ENCODE measurements around the gene ARL5B.
A peak's percentile ranks its signal among the peaks of the same experiment; 100 is the strongest.
"Not testable (repeated sequence)": the region's sequence is repeated elsewhere in the genome, so short reads cannot be mapped to it uniquely, and the experiment has no call there.

ARL5B gene

GRCh38 chr10:18659125-18659818 is at the start of gene ARL5B:
TSS of gene ARL5B (plus strand) at chr10:18659431. CDS start at chr10:18659638, 207 bp downstream.
- peak within 1 kb of the TSS; percentile 80 for H3K4me3 ChIP-seq (ENCODE audit: low read length)
- peak; percentile 91 for DNase-seq (ENCODE audit: low read depth)
- TF ChIP-seq, protein P1, sequence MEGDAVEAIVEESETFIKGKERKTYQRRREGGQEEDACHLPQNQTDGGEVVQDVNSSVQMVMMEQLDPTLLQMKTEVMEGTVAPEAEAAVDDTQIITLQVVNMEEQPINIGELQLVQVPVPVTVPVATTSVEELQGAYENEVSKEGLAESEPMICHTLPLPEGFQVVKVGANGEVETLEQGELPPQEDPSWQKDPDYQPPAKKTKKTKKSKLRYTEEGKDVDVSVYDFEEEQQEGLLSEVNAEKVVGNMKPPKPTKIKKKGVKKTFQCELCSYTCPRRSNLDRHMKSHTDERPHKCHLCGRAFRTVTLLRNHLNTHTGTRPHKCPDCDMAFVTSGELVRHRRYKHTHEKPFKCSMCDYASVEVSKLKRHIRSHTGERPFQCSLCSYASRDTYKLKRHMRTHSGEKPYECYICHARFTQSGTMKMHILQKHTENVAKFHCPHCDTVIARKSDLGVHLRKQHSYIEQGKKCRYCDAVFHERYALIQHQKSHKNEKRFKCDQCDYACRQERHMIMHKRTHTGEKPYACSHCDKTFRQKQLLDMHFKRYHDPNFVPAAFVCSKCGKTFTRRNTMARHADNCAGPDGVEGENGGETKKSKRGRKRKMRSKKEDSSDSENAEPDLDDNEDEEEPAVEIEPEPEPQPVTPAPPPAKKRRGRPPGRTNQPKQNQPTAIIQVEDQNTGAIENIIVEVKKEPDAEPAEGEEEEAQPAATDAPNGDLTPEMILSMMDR (conservative IDR thresholded peaks at IDR 0.05; ENCODE audit: low read depth, low read length), result no peak

DNA sequence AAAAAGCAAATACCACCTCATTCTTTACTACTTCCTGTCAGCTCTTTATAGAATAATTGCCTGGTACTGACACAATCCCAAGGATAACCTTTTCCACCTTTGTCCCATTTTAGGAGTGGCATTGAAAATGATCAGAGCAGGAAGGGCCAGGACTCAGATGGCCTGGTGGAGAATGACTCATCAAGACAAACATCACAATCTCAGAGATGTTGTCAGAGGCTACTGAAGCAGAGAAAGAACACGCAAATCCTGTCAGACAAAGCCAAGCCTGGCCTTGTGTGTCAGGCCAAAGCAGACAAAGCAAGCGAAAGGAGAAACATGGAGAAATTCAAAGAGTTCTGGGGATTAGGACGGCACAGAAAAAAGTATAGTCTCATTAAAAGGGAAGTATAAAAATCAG is 48.7 kb upstream of the ARL5B start:
- TF ChIP-seq, protein P1 (conservative IDR thresholded peaks at IDR 0.05; ENCODE audit: low read depth, low read length), result no peak
- H3K4me3 ChIP-seq (ENCODE audit: low read length), result no peak overlapping the region
- DNase-seq (ENCODE audit: low read depth), result peak; percentile 66

DNA sequence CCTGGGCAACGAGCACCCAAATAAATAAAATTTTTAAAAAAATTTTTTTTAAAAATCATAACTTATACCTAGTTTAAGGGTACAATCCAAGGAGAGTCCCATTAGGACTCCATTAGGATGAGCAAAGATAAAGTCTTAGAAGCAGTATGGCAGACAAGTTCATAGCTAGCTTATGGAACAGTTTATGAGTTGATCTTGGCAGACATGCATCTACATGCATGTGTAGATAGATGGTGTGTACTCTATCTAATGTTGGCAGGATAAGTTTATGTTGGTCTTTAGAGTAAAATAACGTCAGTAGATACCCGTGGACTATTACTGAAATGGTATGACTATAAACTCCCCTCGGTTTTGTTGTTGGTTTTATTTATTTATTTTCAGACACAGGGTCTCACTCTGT is 48.1 kb upstream of the ARL5B start:
- TF ChIP-seq, protein P1 (conservative IDR thresholded peaks at IDR 0.05; ENCODE audit: low read depth, low read length), result no peak
- no peak overlapping the region for H3K4me3 ChIP-seq (ENCODE audit: low read length)
- no peak for DNase-seq (ENCODE audit: low read depth)

GRCh38 chr10:18615618-18616017 is 43.6 kb upstream of the ARL5B start:
- TF ChIP-seq, protein P1 (conservative IDR thresholded peaks at IDR 0.05; ENCODE audit: low read depth, low read length), result no peak
- DNase-seq (ENCODE audit: low read depth), result no peak
- no peak overlapping the region for H3K4me3 ChIP-seq (ENCODE audit: low read length)

DNA sequence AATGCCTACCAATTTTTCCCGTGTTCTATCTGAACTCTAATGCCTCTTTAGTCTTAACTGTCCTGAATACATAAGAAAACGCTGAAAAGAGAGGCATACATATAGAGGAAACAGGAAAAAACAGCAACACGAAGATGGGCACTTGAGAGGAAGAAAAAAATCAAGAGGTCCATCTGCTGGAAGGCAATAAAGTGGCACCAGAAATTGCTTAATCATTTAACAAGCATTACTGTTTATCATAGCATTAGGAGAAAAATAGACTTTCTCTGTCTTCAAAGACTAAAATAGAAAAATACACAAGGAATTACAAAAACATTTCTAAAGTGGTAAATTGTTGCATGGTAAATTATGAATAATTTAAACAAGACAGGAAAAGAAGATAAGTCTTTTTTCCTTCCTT is 42.9 kb upstream of the ARL5B start:
- TF ChIP-seq, protein P1 (conservative IDR thresholded peaks at IDR 0.05; ENCODE audit: low read depth, low read length), result no peak
- no peak for DNase-seq (ENCODE audit: low read depth)
- H3K4me3 ChIP-seq (ENCODE audit: low read length), result no peak overlapping the region

- no peak overlapping the region for H3K4me3 ChIP-seq (ENCODE audit: low read length)
- DNase-seq (ENCODE audit: low read depth), result no peak
- TF ChIP-seq, protein P1 (conservative IDR thresholded peaks at IDR 0.05; ENCODE audit: low read depth, low read length), result no peak
Measured at GRCh38 chr10:18619016-18619415, 40.2 kb upstream of the ARL5B start.

DNA sequence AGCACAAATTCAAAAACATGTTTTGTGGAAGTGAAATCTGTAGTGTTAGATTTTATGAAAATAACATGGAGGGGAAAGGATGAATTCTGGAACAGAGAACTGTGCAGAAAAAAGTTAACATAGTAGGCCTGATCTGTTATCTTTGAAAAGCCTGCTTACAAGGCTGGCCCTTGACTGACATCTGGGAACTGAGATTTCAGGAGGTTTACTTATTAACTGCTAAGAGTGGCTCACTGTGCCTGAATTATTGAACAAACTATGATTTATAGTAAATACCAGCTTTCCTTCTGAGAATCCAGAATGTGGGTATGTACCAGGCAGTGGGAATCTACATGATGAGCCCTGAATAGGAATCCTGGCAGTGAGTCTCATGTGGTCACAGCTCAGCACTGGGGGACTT is 38.4 kb upstream of the ARL5B start:
- no peak for DNase-seq (ENCODE audit: low read depth)
- H3K4me3 ChIP-seq (ENCODE audit: low read length), result no peak overlapping the region
- TF ChIP-seq, protein P1 (conservative IDR thresholded peaks at IDR 0.05; ENCODE audit: low read depth, low read length), result no peak

GRCh38 chr10:18623671-18624070 is 35.6 kb upstream of the ARL5B start:
- not testable (repeated sequence) for DNase-seq (ENCODE audit: low read depth)

More at GRCh38 chr10:18623671-18624070, 35.6 kb upstream of the ARL5B start:
- not testable (repeated sequence) for H3K4me3 ChIP-seq (ENCODE audit: low read length)
